HG03520 (cell line): ENCODE data around the gene DNAH17.

Source experiments
- ATAC-seq: cut with Tn5 transposase; IDR thresholded peaks from one replicate; pipeline ENCODE4 v1.9.1; 2021; ENCODE audit warnings: mild to moderate bottlenecking, moderate library complexity; ENCODE audit not compliant: unreplicated experiment

Gene DNAH17

GRCh38 chr17:78576389-78577112 is 645 bp downstream of the DNAH17 start:
- no peak for ATAC-seq

GRCh38 chr17:78575899-78576298 is 1.3 kb downstream of the DNAH17 start:
- no peak for ATAC-seq

- ATAC-seq, result no peak
Measured at GRCh38 chr17:78575340-78575739, 1.9 kb downstream of the DNAH17 start.

GRCh38 chr17:78573955-78574354 is 3.2 kb downstream of the DNAH17 start:
- ATAC-seq, result no peak

- no peak for ATAC-seq
Measured at GRCh38 chr17:78572239-78573205, 4.7 kb downstream of the DNAH17 start.

GRCh38 chr17:78571329-78571728 is 5.9 kb downstream of the DNAH17 start:
- no peak for ATAC-seq

GRCh38 chr17:78568494-78569115 is 8.6 kb downstream of the DNAH17 start:
- no peak for ATAC-seq

GRCh38 chr17:78567991-78568390 is 9.2 kb downstream of the DNAH17 start:
- no peak for ATAC-seq

- no peak for ATAC-seq
Measured at GRCh38 chr17:78566947-78567346, 10.2 kb downstream of the DNAH17 start.

GRCh38 chr17:78563189-78564145 is 13.7 kb downstream of the DNAH17 start:
- no peak for ATAC-seq

- ATAC-seq, result no peak
Measured at GRCh38 chr17:78562734-78563133, 14.5 kb downstream of the DNAH17 start.

- no peak for ATAC-seq
Measured at GRCh38 chr17:78561166-78561565, 16.0 kb downstream of the DNAH17 start.

GRCh38 chr17:78560731-78561130 is 16.5 kb downstream of the DNAH17 start:
- ATAC-seq, result no peak

GRCh38 chr17:78559749-78560368 is 17.3 kb downstream of the DNAH17 start:
- ATAC-seq, result no peak

GRCh38 chr17:78558989-78559388 is 18.2 kb downstream of the DNAH17 start:
- ATAC-seq, result no peak

- ATAC-seq, result no peak
Measured at GRCh38 chr17:78558181-78558850, 18.9 kb downstream of the DNAH17 start.

- ATAC-seq, result no peak
Measured at GRCh38 chr17:78557598-78558039, 19.6 kb downstream of the DNAH17 start.

- no peak for ATAC-seq
Measured at GRCh38 chr17:78556812-78557211, 20.4 kb downstream of the DNAH17 start.

GRCh38 chr17:78555746-78556401 is 21.3 kb downstream of the DNAH17 start:
- ATAC-seq, result no peak
